OCI-LY1 (cell line): ENCODE data around the gene CCNL2.

Experiments used
- H2AFZ ChIP-seq: fragments of 200-600 bp; sonication (generic), shearing (Covaris generic); 2 replicates; pipeline ENCODE4 v1.6.0; 2014; ENCODE audit warnings: antibody characterized with exemption, mild to moderate bottlenecking, low read length
- H3F3A ChIP-seq: fragments of 200-600 bp; sonication (generic), shearing (Covaris generic); 2 replicates; pipeline ENCODE4 v1.6.0; 2014; ENCODE audit warnings: mild to moderate bottlenecking, antibody characterized with exemption, low read length, moderate library complexity; ENCODE audit not compliant: insufficient read depth
- H3K27ac ChIP-seq: fragments of 200-600 bp; sonication (generic); 2 replicates; pipeline ENCODE4 v1.5.1; 2014; ENCODE audit warnings: low read length, mixed run types, mild to moderate bottlenecking, low read depth; ENCODE audit not compliant: poor library complexity, severe bottlenecking
- H3K27me3 ChIP-seq: fragments of 200-600 bp; sonication (generic); 2 replicates; pipeline ENCODE4 v1.6.0; 2014; ENCODE audit warnings: antibody characterized with exemption, mild to moderate bottlenecking, low read length, moderate library complexity; ENCODE audit not compliant: insufficient read depth
- H3K36me3 ChIP-seq: fragments of 200-600 bp; sonication (generic); 2 replicates; pipeline ENCODE4 v1.6.1; 2014; ENCODE audit warnings: mild to moderate bottlenecking, antibody characterized with exemption, low read length, moderate library complexity, mixed read lengths; ENCODE audit not compliant: insufficient read depth
- H3K4me1 ChIP-seq: fragments of 200-600 bp; sonication (generic); 2 replicates; pipeline ENCODE4 v1.5.1; 2014; ENCODE audit warnings: mild to moderate bottlenecking, low read length, moderate library complexity; ENCODE audit not compliant: insufficient read depth, severe bottlenecking
- H3K4me2 ChIP-seq: fragments of 200-600 bp; sonication (generic), shearing (Covaris generic); 2 replicates; pipeline ENCODE4 v1.6.1; 2014; ENCODE audit warnings: low read length
- H3K4me3 ChIP-seq: fragments of 200-600 bp; sonication (generic); 2 replicates; pipeline ENCODE4 v1.5.1; 2014; ENCODE audit warnings: low read length, low read depth, mild to moderate bottlenecking, mixed read lengths; ENCODE audit not compliant: poor library complexity, severe bottlenecking
- H3K79me2 ChIP-seq: fragments of 200-600 bp; shearing (Covaris generic); 2 replicates; pipeline ENCODE4 v1.6.1; 2016; ENCODE audit warnings: mixed run types, low read length, mixed read lengths; ENCODE audit not compliant: insufficient read depth
- H3K9ac ChIP-seq: fragments of 200-600 bp; sonication (generic), shearing (Covaris generic); 2 replicates; pipeline ENCODE4 v1.6.1; 2014; ENCODE audit warnings: mild to moderate bottlenecking, low read length, mixed read lengths
- H3K9me2 ChIP-seq: fragments of 200-600 bp; sonication (generic), shearing (Covaris generic); 2 replicates; pipeline ENCODE4 v1.6.1; 2014; ENCODE audit warnings: low read depth, mild to moderate bottlenecking, low read length, mixed read lengths
- H3K9me3 ChIP-seq: fragments of 200-600 bp; shearing (Covaris generic); 2 replicates; pipeline ENCODE4 v1.6.1; 2014; ENCODE audit warnings: low read length, mixed read lengths
- H4K20me1 ChIP-seq: fragments of 200-600 bp; sonication (generic), shearing (Covaris generic); 2 replicates; pipeline ENCODE4 v1.6.0; 2016; ENCODE audit warnings: mild to moderate bottlenecking, low read length; ENCODE audit not compliant: insufficient read depth
- CTCF ChIP-seq: fragments of 200-600 bp; sonication (generic), shearing (Covaris generic); IDR thresholded peaks from 2 replicates; pipeline ENCODE4 v1.5.1; 2017; ENCODE audit warnings: mild to moderate bottlenecking, antibody characterized with exemption, low read length, moderate library complexity, mixed read lengths
- EZH2 ChIP-seq: fragments of 200-600 bp; sonication (generic), shearing (Covaris generic); IDR thresholded peaks from 2 replicates; pipeline ENCODE4 v1.8.0; 2017; ENCODE audit warnings: borderline replicate concordance, mixed run types, mild to moderate bottlenecking, antibody characterized with exemption, low read length, moderate library complexity, mixed read lengths

Gene CCNL2

DNA sequence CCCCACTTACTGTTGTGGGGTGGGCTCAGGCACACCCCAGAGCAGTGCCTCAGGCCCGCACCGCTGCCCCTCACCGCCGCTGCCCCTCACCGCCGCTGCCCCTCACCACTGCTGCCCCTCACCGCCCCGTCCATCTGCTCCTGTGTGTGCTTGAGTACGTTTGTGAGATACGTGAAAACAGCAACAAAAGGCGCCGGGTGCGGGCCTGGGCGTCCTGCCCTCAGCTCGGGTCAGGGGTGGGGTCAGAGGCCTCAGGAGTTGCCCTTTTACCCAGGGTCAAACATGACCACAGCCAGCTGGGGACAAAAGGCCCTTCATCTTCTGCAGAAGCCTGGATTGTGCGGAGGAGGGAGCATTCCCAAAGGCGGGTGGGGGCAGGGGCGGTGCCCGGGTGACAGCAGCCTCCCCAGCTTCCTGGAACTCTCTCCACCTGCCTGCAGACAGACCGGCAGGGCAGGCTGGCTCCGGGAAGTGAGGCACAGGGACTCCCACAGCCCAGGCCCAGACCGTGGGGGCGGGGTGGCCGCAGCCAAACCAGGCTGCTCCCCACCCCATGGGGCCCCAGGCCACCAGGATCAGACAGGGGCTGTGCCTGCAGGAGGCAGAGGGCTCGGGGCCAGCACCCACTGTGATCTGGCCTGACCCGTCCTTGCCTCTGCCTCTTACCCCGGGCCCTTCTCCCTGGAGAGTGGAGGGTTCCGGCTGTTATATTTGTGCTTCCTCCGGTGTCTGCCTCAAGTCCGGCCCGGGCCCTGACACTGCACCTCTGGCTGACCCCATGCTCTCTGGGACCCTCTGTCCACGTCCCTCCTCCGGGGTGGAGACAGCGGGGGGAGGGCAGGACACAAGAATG is 34.0 kb upstream of the CCNL2 start:
- Histone ChIP-seq H3K79me2 (no peaks in the 10 kb centered on the region), H3K4me3 (no peak overlapping the region), H3K9me2 (no peaks in the 10 kb centered on the region), H3K27me3 (peaks cover 7% of the 10 kb centered on the region; the same call in 1 of the 2 replicates), H3K9me3 (no peaks in the 10 kb centered on the region), H3K9ac (no peak overlapping the region), H4K20me1 (no peaks in the 10 kb centered on the region), H3K4me1 (no peaks in the 10 kb centered on the region), H3K27ac (no peak overlapping the region), H3F3A (no peaks in the 10 kb centered on the region), H2AFZ (no peak overlapping the region), H3K4me2 (no peak overlapping the region), H3K36me3 (no peaks in the 10 kb centered on the region)
- no peak for TF ChIP-seq EZH2
- no peak for TF ChIP-seq CTCF

GRCh38 chr1:1432274-1432950 is 33.3 kb upstream of the CCNL2 start:
- peaks cover 7% of the 10 kb centered on the region; the same call in 1 of the 2 replicates for H3K27me3 ChIP-seq
- no peak overlapping the region for H2AFZ ChIP-seq
- H3K9me2 ChIP-seq = no peaks in the 10 kb centered on the region
- no peaks in the 10 kb centered on the region for H3K36me3 ChIP-seq
- no peak overlapping the region for H3K4me2 ChIP-seq
- H3K9me3 ChIP-seq = no peaks in the 10 kb centered on the region
- no peaks in the 10 kb centered on the region for H3F3A ChIP-seq
- no peaks in the 10 kb centered on the region for H3K79me2 ChIP-seq
- TF ChIP-seq CTCF = no peak
- no peak for TF ChIP-seq EZH2
- no peak overlapping the region for H3K9ac ChIP-seq
- H3K4me1 ChIP-seq = no peaks in the 10 kb centered on the region
- H3K4me3 ChIP-seq = no peak overlapping the region
- no peaks in the 10 kb centered on the region for H4K20me1 ChIP-seq
- H3K27ac ChIP-seq = no peak overlapping the region

- H3K9me3 ChIP-seq = no peaks in the 10 kb centered on the region
- H3K79me2 ChIP-seq = no peaks in the 10 kb centered on the region
- no peaks in the 10 kb centered on the region for H3K9me2 ChIP-seq
- H3K4me1 ChIP-seq = no peaks in the 10 kb centered on the region
- no peak overlapping the region for H3K4me3 ChIP-seq
- H3F3A ChIP-seq = no peaks in the 10 kb centered on the region
- no peak overlapping the region for H3K4me2 ChIP-seq
- H3K27ac ChIP-seq = no peak overlapping the region
- H3K36me3 ChIP-seq = no peaks in the 10 kb centered on the region
- no peaks in the 10 kb centered on the region for H4K20me1 ChIP-seq
- no peak overlapping the region for H3K9ac ChIP-seq
- no peak overlapping the region for H2AFZ ChIP-seq
- TF ChIP-seq CTCF (no peak), EZH2 (no peak)
- peaks cover 7% of the 10 kb centered on the region; the same call in 1 of the 2 replicates for H3K27me3 ChIP-seq
Observed at GRCh38 chr1:1431845-1432273, 32.7 kb upstream of the CCNL2 start.
